Cardiac muscle cell (in vitro differentiated cells and primary cell): Measurements from ENCODE around the gene CARD18. TPM values are rescaled to one million over a fixed set of nuclear protein-coding genes. Genes with fewer than 3 reads are reported as not detected.
"Not testable (repeated sequence)": the region's sequence is repeated elsewhere in the genome, so short reads cannot be mapped to it uniquely, and the experiment has no call there.

Experiments
- DNase-seq, 2 donors: peaks; one replicate each; pipeline versions ENCODE4 v3.0.0 to v3.0.0-alpha.2; 2010 to 2017; ENCODE audit warnings: low read depth in 1 of 2, low spot score in 1 of 2
- H3K27ac ChIP-seq: fragments of 200-600 bp; sonication (generic); 2 replicates; pipeline ENCODE4 v1.5.1; 2016
- H3K27me3 ChIP-seq: fragments of 200-600 bp; sonication (generic); 2 replicates; pipeline ENCODE4 v1.6.0; 2016; ENCODE audit warnings: control low read depth
- H3K36me3 ChIP-seq: fragments of 200-600 bp; sonication (generic); 2 replicates; pipeline ENCODE4 v1.5.1; 2016; ENCODE audit warnings: control low read depth
- H3K4me1 ChIP-seq: fragments of 200-600 bp; sonication (generic); 2 replicates; pipeline ENCODE4 v1.8.1; 2017; ENCODE audit warnings: low read depth, mild to moderate bottlenecking, mixed run types
- H3K4me3 ChIP-seq: fragments of 200-600 bp; sonication (generic); 2 replicates; pipeline ENCODE4 v1.5.1; 2016; ENCODE audit warnings: mild to moderate bottlenecking
- H3K9me3 ChIP-seq: fragments of 200-600 bp; sonication (generic); 2 replicates; pipeline ENCODE4 v1.5.1; 2017; ENCODE audit warnings: low read depth, mild to moderate bottlenecking, control low read depth
- polyA plus RNA-seq: library from polyadenylated mRNA; unstranded; fragments of >200 nt; fragmentation: Nextera tagmentation; extraction: Ambion mirVana; gene quantifications from 2 replicates; pipeline ENCODE4 v1.2.1, GENCODE V29; 2016
- total RNA-seq: library from RNA; depleted of rRNA; stranded (reverse); fragments of >200 nt; gene quantifications from 2 replicates; pipeline ENCODE4 v1.2.3, GENCODE V29; 2016
- TF ChIP-seq, protein P1 (sequence below): IDR thresholded peaks from 2 replicates; pipeline ENCODE4 v1.5.1; 2012; ENCODE audit warnings: low read depth, mild to moderate bottlenecking, low read length

The CARD18 gene
- total and polyA plus RNA-seq, 2 experiments from 2014 or later: 0.50 TPM; not detected in 1

DNA sequence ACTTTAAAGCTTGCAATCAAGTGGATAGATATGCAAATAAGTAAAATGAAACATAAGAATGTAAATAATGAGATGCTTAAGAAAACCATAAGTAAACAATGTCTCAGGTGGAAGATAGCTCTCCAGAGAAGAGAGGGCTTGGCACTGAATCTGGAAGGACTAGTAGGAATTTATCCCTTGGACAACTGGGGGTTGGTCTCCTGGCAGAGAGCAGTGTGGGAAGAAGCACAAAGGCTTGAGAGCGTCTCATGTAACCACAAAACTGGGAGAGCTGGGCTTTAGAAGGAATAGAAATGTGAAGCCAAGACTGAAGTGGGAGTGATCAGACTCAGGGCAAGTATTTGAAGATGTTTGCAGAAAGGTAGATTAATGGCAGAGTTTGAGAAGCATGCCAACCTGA, 31.3 kb downstream of the CARD18 start:
- Histone ChIP-seq H3K36me3 (no peaks in the 10 kb centered on the region), H3K4me3 (no peak overlapping the region), H3K4me1 (no peaks in the 10 kb centered on the region), H3K9me3 (no peaks in the 10 kb centered on the region), H3K27ac (no peak overlapping the region), H3K27me3 (no peaks in the 10 kb centered on the region)
- TF ChIP-seq, protein P1, sequence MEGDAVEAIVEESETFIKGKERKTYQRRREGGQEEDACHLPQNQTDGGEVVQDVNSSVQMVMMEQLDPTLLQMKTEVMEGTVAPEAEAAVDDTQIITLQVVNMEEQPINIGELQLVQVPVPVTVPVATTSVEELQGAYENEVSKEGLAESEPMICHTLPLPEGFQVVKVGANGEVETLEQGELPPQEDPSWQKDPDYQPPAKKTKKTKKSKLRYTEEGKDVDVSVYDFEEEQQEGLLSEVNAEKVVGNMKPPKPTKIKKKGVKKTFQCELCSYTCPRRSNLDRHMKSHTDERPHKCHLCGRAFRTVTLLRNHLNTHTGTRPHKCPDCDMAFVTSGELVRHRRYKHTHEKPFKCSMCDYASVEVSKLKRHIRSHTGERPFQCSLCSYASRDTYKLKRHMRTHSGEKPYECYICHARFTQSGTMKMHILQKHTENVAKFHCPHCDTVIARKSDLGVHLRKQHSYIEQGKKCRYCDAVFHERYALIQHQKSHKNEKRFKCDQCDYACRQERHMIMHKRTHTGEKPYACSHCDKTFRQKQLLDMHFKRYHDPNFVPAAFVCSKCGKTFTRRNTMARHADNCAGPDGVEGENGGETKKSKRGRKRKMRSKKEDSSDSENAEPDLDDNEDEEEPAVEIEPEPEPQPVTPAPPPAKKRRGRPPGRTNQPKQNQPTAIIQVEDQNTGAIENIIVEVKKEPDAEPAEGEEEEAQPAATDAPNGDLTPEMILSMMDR: no peak
- no peak for DNase-seq

DNA sequence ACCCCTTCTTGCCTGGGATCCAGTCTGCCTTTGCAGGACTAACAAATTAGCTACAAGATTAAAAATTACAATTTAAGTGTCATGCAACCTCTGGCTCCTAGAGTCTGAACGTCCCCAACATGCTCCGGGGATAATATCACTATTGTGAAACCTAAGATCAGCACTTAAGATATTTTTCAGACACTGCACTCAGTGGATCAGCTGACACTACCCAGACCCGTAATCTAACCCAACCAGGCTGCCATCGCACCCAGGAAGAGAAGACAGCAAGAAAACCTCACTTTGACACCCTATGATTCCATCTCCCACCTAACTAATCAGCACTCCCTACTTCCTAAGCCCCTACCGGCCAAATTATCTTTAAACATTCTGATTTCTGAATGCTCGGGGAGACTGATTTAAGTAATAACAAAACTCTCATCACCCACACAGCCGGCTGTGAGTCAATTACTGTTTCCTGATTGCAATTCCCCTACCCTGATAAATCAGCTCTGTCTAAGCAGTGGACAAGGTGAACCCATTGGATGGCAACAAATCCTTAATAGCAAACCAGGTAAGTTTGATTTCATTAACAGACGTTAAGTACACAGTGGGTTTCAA, 32.2 kb downstream of the CARD18 start:
- not testable (repeated sequence) for H3K9me3 ChIP-seq, DNase-seq, H3K4me1 ChIP-seq, H3K27ac ChIP-seq, H3K27me3 ChIP-seq, H3K36me3 ChIP-seq, H3K4me3 ChIP-seq

DNA sequence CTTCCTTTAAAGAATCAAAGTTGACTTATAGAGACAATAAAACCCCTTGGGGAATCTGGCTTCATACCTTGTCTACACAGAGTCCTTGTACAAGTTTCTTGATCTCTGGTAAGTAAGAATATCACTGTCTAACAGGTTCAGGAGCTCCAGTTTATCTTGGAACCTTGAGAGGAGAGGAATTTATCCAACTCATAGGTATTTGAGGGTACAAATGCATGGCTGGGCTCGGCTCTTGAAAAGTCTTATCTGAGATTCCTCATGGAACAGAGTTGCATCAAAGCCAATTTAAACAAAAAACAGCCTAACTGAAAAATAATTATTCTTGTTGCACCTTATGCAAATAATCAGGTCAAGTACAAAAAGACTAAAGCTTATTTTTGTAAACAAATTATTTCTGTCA, 33.4 kb downstream of the CARD18 start:
- no peaks in the 10 kb centered on the region for H3K36me3 ChIP-seq
- no peak overlapping the region for H3K4me3 ChIP-seq
- TF ChIP-seq, protein P1: no peak
- H3K27ac ChIP-seq: no peak overlapping the region
- no peaks in the 10 kb centered on the region for H3K27me3 ChIP-seq
- H3K9me3 ChIP-seq: no peaks in the 10 kb centered on the region
- H3K4me1 ChIP-seq: no peaks in the 10 kb centered on the region
- no peak for DNase-seq

DNA sequence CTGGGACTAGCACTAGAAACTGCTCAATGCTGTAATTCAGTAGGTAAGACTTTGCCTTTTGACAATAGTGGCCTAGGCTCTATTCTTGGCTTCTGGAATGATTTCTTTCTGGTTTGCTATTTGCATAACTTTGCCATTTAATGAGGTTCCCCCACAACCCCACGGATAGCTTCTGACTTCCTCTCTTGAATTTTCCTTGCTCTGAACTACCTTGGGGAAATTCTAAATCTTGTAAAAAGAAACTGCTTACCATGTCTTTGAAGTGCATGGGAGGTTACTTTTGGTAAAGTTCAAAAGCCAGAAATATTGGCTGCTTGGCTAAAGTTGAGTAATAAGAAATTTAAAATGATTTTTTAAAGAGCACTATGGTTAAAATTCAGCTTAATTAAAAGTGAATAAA, 35.3 kb downstream of the CARD18 start:
- Histone ChIP-seq H3K27ac (no peak overlapping the region), H3K36me3 (no peaks in the 10 kb centered on the region), H3K4me3 (no peak overlapping the region), H3K4me1 (no peaks in the 10 kb centered on the region), H3K27me3 (no peaks in the 10 kb centered on the region), H3K9me3 (no peaks in the 10 kb centered on the region)
- DNase-seq: no peak
- TF ChIP-seq, protein P1: no peak

DNA sequence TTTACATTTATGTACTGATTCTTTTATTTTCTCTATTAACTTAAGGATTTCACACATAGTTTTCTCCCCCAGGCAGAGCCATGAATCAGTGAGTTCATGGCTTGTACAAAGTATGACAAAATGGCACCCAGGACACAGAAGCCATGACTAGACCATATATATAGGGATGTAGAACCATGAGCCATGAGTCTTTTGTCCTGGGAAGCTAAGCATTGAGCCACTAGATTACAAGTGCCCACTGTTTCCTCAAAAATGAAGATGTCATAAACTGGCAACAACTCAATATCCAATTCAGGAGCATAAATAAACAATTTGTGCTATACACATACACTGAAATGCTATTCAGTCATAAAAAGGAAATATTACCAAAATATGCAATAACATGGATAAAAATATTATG, 36.2 kb downstream of the CARD18 start:
- TF ChIP-seq, protein P1: no peak
- Histone ChIP-seq H3K36me3 (no peaks in the 10 kb centered on the region), H3K27ac (no peak overlapping the region), H3K27me3 (no peaks in the 10 kb centered on the region), H3K4me1 (no peaks in the 10 kb centered on the region), H3K9me3 (no peaks in the 10 kb centered on the region), H3K4me3 (no peak overlapping the region)
- no peak for DNase-seq

DNA sequence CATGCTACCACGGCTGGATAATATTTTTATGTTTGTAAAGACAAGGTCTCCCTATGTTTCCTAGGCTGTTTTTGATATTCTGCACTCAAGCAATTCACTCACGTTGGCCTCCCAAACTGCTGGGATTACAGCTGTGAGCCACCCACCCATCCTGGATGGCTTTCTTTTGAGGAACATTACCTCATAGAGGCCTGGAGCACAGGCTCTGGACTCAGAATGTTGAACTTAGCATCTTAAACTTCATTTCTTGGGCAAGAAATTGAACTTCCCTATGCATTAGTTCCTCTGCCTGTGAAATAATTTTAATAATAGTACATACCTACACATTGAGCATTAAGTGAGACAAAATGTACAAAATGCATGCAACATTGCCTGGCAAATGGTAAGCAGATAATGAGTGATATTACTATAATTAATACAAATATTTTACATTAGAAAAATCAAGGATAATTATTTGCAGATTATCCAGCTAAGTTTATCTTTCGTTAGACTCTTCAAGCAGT, 37.4 kb downstream of the CARD18 start:
- not testable (repeated sequence) for H3K4me1 ChIP-seq, DNase-seq, H3K27me3 ChIP-seq, H3K4me3 ChIP-seq, H3K9me3 ChIP-seq, H3K36me3 ChIP-seq, H3K27ac ChIP-seq
